GM18867 (cell line): ENCODE results near the gene EVA1C.
"Not testable (repeated sequence)": the region's sequence is repeated elsewhere in the genome, so short reads cannot be mapped to it uniquely, and the experiment has no call there.

Experiments
- ATAC-seq: cut with Tn5 transposase; IDR thresholded peaks from one replicate; pipeline ENCODE4 v1.9.1; 2021; ENCODE audit warnings: mild to moderate bottlenecking, moderate library complexity; ENCODE audit not compliant: unreplicated experiment

The EVA1C gene

GRCh38 chr21:32389337-32390015 is 23.0 kb upstream of the EVA1C start:
- ATAC-seq: no peak

- ATAC-seq: not testable (repeated sequence)
Measured at GRCh38 chr21:32390537-32391224, 21.8 kb upstream of the EVA1C start.

- ATAC-seq: no peak
Measured at GRCh38 chr21:32391755-32392154, 20.8 kb upstream of the EVA1C start.

- peak; percentile 34 for ATAC-seq
Measured at GRCh38 chr21:32392299-32392879, 20.1 kb upstream of the EVA1C start.

- peak; percentile 97 for ATAC-seq
Measured at GRCh38 chr21:32392880-32393676, 19.4 kb upstream of the EVA1C start, which contains the start of gene URB1. Gene URB1 (minus strand): TSS chr21:32393012. CDS start chr21:32392910, 102 bp downstream.

- ATAC-seq: no peak
Measured at GRCh38 chr21:32393677-32394001, 18.9 kb upstream of the EVA1C start.

- no peak for ATAC-seq
Measured at GRCh38 chr21:32403201-32403777, 9.2 kb upstream of the EVA1C start.

GRCh38 chr21:32406405-32406804 is 6.1 kb upstream of the EVA1C start:
- ATAC-seq: no peak

- no peak for ATAC-seq
Measured at GRCh38 chr21:32410291-32410690, 2.2 kb upstream of the EVA1C start.

GRCh38 chr21:32410916-32411315 is 1.6 kb upstream of the EVA1C start:
- no peak for ATAC-seq

GRCh38 chr21:32411350-32412161 is 950 bp upstream of the EVA1C start:
- ATAC-seq: no peak

- ATAC-seq: no peak
Measured at GRCh38 chr21:32413015-32413504, 554 bp downstream of the EVA1C start.

- no peak for ATAC-seq
Measured at GRCh38 chr21:32413697-32414578, 1.4 kb downstream of the EVA1C start.

- no peak for ATAC-seq
Measured at GRCh38 chr21:32414579-32415358, 2.3 kb downstream of the EVA1C start.

- no peak for ATAC-seq
Measured at GRCh38 chr21:32415451-32416398, 3.2 kb downstream of the EVA1C start.

- ATAC-seq: no peak
Measured at GRCh38 chr21:32418146-32418545, 5.6 kb downstream of the EVA1C start.

GRCh38 chr21:32422064-32422463 is 9.6 kb downstream of the EVA1C start:
- ATAC-seq: no peak
